Breast epithelium (tissue), 3 donors: ENCODE measurements around the gene ZDHHC4.

Experiments used
- POLR2A ChIP-seq: fragments of 450-650 bp; IDR thresholded peaks from one replicate; pipeline ENCODE4 v1.6.1; 2016; ENCODE audit warnings: antibody characterized with exemption, mild to moderate bottlenecking, moderate library complexity
- TF ChIP-seq, protein P1 (sequence below), 3 donors: fragments of 450-650 bp; IDR thresholded peaks; one replicate each; pipeline ENCODE4 v1.5.1; 2016 to 2017; ENCODE audit warnings: antibody characterized with exemption in 3 of 3, mild to moderate bottlenecking in 3 of 3, moderate library complexity in 3 of 3

DNA sequence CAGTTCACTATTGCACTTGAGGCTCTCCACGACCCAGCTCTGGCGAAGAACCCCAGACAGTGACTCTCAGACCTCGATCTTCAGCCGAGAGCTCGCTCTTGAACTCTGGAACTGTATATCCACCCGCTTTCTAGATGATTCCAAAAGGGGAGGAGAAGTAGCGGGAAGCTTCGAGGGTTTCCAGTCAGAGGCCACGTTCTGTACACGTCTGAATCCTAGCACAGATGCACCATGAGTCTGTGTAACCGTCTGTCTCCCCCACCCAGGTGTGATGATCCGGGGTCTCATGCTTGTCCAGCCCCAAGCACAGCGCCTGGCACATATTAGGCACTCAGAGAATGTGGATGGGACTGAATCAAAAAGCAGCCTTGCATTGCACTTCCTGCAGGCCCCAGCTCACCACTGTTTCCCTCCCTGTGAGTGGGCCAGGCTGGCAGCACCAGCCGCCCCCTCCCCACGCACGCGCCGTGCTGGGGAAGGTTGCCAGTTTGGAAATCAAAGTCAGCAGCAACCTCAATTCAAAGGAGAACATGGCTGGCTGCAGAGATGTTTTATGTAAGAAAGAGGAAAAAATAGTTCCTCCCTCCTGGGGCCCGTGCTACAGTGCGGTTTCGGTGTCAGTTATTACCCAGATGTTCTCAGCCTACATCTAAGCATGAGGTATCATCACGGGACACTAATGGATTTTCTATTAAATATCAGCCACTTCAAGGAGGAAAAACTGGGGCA is 31.7 kb upstream of the ZDHHC4 start:
- TF ChIP-seq POLR2A, result no peak
- TF ChIP-seq, protein P1, sequence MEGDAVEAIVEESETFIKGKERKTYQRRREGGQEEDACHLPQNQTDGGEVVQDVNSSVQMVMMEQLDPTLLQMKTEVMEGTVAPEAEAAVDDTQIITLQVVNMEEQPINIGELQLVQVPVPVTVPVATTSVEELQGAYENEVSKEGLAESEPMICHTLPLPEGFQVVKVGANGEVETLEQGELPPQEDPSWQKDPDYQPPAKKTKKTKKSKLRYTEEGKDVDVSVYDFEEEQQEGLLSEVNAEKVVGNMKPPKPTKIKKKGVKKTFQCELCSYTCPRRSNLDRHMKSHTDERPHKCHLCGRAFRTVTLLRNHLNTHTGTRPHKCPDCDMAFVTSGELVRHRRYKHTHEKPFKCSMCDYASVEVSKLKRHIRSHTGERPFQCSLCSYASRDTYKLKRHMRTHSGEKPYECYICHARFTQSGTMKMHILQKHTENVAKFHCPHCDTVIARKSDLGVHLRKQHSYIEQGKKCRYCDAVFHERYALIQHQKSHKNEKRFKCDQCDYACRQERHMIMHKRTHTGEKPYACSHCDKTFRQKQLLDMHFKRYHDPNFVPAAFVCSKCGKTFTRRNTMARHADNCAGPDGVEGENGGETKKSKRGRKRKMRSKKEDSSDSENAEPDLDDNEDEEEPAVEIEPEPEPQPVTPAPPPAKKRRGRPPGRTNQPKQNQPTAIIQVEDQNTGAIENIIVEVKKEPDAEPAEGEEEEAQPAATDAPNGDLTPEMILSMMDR (IDR thresholded peaks at IDR 0.05), result no peak
